ENCODE results near the gene MCCD1.
"Not testable (repeated sequence)": the region's sequence is repeated elsewhere in the genome, so short reads cannot be mapped to it uniquely, and the experiment has no call there.

Gene MCCD1

DNA sequence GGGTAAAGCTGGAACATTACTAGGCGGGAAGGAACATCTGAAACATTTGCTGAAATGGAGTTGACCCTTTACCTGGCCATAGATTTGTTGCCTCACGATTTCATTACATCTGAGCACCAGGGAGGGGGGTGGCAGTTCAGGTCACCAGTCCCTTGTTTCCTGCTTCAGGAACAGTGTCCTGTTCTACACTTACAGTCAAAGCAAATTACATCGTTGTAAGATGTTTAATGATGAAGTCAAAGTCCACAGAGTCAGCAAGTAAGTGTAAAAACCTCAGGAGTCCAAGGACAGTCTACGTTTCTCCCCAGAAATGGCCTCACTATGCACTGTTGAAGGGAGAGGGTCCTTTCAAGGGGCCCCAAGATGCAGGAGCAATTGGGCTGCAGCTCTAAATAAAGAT lies 39.7 kb upstream of the MCCD1 start:
- TF ChIP-seq, protein P1, sequence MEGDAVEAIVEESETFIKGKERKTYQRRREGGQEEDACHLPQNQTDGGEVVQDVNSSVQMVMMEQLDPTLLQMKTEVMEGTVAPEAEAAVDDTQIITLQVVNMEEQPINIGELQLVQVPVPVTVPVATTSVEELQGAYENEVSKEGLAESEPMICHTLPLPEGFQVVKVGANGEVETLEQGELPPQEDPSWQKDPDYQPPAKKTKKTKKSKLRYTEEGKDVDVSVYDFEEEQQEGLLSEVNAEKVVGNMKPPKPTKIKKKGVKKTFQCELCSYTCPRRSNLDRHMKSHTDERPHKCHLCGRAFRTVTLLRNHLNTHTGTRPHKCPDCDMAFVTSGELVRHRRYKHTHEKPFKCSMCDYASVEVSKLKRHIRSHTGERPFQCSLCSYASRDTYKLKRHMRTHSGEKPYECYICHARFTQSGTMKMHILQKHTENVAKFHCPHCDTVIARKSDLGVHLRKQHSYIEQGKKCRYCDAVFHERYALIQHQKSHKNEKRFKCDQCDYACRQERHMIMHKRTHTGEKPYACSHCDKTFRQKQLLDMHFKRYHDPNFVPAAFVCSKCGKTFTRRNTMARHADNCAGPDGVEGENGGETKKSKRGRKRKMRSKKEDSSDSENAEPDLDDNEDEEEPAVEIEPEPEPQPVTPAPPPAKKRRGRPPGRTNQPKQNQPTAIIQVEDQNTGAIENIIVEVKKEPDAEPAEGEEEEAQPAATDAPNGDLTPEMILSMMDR (conservative IDR thresholded peaks at IDR 0.05; ENCODE audit: low read length), result no peak

DNA sequence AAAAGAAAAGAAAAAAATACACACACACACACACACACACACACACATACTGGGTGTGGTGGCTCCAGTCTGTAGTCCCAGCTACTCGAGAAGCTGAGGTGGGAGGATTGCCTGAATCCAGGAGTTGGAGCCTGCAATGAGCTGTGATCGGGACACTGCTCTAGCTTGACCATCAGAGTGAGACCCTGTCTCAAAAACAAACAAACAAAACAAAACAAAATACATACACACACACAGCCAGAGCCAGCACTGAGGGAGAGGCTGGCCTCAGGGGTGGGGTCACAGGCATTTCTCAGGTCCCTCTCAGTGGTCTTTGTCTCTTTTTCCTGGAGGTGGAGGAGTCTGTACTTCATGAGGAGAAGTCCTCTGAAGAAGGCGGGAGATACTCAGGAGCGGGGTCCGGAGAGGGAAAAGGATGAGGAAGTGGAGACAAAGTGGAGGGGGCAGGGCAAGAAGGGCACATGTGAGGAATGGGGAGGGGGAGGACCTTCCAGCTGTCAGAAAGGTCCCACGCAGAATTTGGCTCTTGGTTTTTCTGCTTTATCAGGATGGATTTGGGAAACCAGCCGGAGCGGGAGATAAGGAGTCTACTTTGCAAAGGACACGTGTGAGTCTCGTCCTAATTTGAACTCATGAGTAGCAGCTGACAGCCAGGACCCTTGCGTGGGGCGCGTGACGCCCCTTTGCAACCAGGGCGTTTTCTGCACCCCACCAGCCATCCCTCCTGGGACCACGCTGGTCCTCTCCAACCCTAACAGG lies 38.5 kb upstream of the MCCD1 start:
- no peak overlapping the region for H3K4me3 ChIP-seq (ENCODE audit: low read length)
- no peak for DNase-seq (ENCODE audit: low read depth)
- TF ChIP-seq, protein P1 (conservative IDR thresholded peaks at IDR 0.05; ENCODE audit: low read length), result no peak

More for the DNA sequence above, 39.7 kb upstream of the MCCD1 start:
- DNase-seq (ENCODE audit: low read depth), result no peak
- H3K4me3 ChIP-seq (ENCODE audit: low read length), result no peak overlapping the region

DNA sequence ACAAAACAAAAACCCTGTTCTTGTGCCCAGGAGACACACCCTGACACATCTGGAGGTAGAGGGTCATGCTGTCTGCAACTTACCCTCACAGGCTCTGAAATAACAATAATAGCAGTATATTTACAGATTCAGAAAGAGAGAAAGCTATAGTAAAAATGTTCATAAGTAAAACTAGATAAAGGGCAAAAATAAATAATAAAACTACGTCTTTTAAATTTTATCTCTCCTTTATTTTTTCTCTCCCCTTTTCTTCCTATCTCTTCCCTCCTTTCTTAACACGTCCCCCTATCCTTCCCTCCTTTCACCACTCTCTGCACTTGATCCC lies 35.2 kb upstream of the MCCD1 start:
- not testable (repeated sequence) for DNase-seq (ENCODE audit: low read depth)
- H3K4me3 ChIP-seq (ENCODE audit: low read length), result peak overlapping the region; percentile 79

DNA sequence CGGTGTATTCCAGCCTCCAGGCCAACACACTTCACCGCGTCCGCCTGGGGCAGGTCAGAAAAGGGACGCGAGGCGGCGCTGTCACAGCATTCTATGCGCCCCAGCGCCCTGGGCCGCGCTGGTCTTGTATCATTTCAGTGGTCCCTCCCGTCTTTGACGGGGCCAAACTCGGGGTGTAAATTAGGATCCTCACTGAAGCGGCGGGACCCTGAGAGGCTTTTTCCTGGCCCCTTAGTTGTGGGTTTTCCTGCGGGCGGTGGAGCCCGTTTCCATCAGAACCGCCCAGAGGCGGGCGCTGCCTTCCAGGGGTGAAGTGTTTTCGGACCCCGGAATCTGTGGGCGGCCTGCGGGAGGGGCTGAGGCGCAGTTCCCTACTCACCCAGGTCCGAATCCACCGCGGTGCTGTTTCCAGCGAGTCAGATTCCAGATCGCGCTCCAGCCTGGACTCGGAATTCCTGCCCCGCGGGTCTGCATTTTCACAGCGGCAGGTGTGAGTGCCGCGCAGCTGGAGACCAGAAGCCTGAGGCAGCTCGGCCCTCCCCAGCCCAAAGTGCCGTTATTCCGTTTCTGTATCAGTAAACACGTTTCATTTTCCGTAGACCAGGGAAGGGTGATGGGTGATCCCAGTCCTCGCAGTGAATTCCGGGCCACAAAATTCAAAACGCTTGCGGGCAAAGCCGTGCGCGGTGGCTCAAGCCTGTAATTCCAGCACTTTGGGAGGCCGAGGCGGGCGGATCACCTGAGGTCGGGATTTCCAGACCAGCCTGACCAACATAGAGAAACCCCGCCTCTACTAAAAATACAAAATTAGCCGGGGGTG lies 34.7 kb upstream of the MCCD1 start:
- TF ChIP-seq, protein P1 (conservative IDR thresholded peaks at IDR 0.05; ENCODE audit: low read length), result peak; percentile 81
- peak overlapping the region; percentile 79 for H3K4me3 ChIP-seq (ENCODE audit: low read length)
- DNase-seq (ENCODE audit: low read depth), result peak; percentile 67

- H3K4me3 ChIP-seq (ENCODE audit: low read length), result peak overlapping the region; percentile 79
- peak; percentile 69 for DNase-seq (ENCODE audit: low read depth)
- TF ChIP-seq, protein P1 (conservative IDR thresholded peaks at IDR 0.05; ENCODE audit: low read length), result no peak
These were observed 33.2 kb upstream of the MCCD1 start for GRCh38 chr6:31495580-31495979.

DNA sequence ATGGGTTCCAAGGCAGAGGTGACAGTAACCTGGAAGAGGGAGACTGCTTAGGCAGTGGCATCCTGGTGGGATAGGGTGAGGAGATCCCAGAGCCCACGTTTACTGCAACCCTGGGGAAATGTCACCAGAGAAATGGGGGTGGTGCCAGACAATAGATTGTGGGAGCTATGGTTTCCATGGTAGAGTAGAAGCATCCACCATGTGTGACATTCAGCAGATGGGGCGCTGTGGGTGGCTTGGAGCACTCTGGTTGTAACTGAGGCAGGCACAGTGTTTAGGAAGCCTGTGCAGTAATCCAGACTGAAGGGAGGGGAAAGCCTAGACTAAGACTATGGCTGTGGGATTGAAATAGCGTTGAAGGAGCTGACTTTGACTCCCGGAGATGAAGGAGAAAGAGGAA lies 31.9 kb upstream of the MCCD1 start:
- not testable (repeated sequence) for DNase-seq (ENCODE audit: low read depth)
- peak overlapping the region; percentile 75 for H3K4me3 ChIP-seq (ENCODE audit: low read length)

DNA sequence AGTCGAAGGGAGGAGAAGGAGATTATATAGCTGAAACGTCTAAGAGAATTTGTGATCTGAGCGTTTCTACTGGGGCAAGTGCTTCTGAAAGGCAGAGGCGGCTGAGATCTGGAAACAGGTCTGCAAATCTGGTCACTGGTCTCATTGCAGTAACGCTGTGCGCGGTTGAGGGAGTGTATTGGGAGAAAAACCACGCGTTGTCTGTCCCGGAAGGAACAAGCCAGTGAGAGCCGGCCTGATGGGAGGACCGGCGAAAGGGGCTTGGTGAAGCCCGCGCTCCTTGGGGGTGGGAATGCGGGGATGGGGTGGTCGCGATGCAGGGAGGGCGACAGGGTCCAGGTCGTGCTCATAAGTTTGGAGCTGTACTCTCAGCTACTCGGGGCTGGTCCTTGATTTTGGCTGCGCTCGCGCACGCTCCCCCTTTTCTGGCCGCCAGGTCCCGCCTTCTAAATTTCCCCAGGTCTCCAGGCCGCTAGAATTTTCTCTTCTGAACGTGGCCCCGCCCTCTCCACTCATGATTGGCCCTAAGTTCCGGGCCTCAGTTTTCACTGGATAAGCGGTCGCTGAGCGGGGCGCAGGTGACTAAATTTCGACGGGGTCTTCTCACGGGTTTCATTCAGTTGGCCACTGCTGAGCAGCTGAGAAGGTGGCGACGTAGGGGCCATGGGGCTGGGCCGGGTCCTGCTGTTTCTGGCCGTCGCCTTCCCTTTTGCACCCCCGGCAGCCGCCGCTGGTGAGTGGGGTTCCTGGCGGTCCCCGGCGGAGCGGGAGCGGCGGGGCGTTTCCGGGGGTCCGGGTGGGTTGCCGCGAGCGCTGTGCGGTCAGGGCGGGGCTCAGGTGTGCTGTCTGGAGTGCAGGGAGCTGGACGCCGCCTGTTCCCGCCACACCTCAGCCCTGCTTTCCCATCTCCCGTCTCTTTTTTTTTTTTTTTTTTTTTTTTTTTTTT lies 31.0 kb upstream of the MCCD1 start, which contains the start of gene MICB:
Gene MICB (plus strand): TSS at position 615 of the 946 bp plus-strand sequence. CDS start 49 bp downstream, at position 664.
- H3K4me3 ChIP-seq (ENCODE audit: low read length), result peak within 1 kb of the TSS; percentile 75
- peak; percentile 60 for DNase-seq (ENCODE audit: low read depth)
- TF ChIP-seq, protein P1 (conservative IDR thresholded peaks at IDR 0.05; ENCODE audit: low read length), result no peak

Data from AG10803 (cell line).